HEK293T (cell line): ENCODE measurements around the gene LIPI.

Source experiments
- CTCF ChIA-PET: fragments of 350-600 bp; formaldehyde crosslinking; extraction: SDS; loops from one replicate; lab custom pipeline; 2021; ENCODE audit warnings: antibody characterized with exemption, inconsistent platforms; lab: Yijun Ruan, JAX
- POLR2A ChIA-PET: fragments of 350-600 bp; formaldehyde crosslinking; extraction: SDS; loops from one replicate; lab custom pipeline; 2020; ENCODE audit warnings: antibody characterized with exemption, inconsistent platforms; lab: Yijun Ruan, JAX
- DNase-seq: peaks from one replicate; pipeline ENCODE4 v3.0.0; 2012; ENCODE audit warnings: mixed read lengths; ENCODE audit errors: extremely low spot score
- ARNT ChIP-seq: fragments of 450-650 bp; IDR thresholded peaks from 2 replicates; pipeline ENCODE4 v1.6.1; 2017; ENCODE audit warnings: mild to moderate bottlenecking
- BHLHE40 ChIP-seq: fragments of 450-650 bp; IDR thresholded peaks from 2 replicates; pipeline ENCODE4 v1.6.1; 2016; ENCODE audit warnings: mild to moderate bottlenecking, moderate library complexity, borderline replicate concordance
- CTBP1 ChIP-seq: fragments of 450-650 bp; IDR thresholded peaks from 2 replicates; pipeline ENCODE4 v1.6.1; 2016; ENCODE audit warnings: borderline replicate concordance
- ELF4 ChIP-seq: fragments of 450-650 bp; IDR thresholded peaks from 2 replicates; pipeline ENCODE4 v1.6.1; 2017; ENCODE audit warnings: antibody characterized with exemption
- FOXA1 ChIP-seq: fragments of 450-650 bp; IDR thresholded peaks from 2 replicates; pipeline ENCODE4 v1.6.1; 2016; ENCODE audit warnings: mild to moderate bottlenecking
- FOXK2 ChIP-seq: fragments of 450-650 bp; IDR thresholded peaks from 2 replicates; pipeline ENCODE4 v1.6.1; 2016; ENCODE audit warnings: mild to moderate bottlenecking
- FOXM1 ChIP-seq: fragments of 450-650 bp; IDR thresholded peaks from 2 replicates; pipeline ENCODE4 v1.6.1; 2017; ENCODE audit warnings: mild to moderate bottlenecking, borderline replicate concordance
- HDGF ChIP-seq: fragments of 450-650 bp; IDR thresholded peaks from 2 replicates; pipeline ENCODE4 v1.6.1; 2017; ENCODE audit warnings: antibody characterized with exemption, borderline replicate concordance
- L3MBTL2 ChIP-seq: fragments of 450-650 bp; conservative IDR thresholded peaks from 2 replicates; pipeline ENCODE4 v1.6.1; 2016; ENCODE audit warnings: mild to moderate bottlenecking
- LEF1 ChIP-seq: fragments of 450-650 bp; IDR thresholded peaks from 2 replicates; pipeline ENCODE4 v1.6.1; 2017; ENCODE audit warnings: mild to moderate bottlenecking, borderline replicate concordance
- NFRKB ChIP-seq: fragments of 450-650 bp; IDR thresholded peaks from 2 replicates; pipeline ENCODE4 v1.6.1; 2016; ENCODE audit warnings: mild to moderate bottlenecking, moderate library complexity
- PKNOX1 ChIP-seq: fragments of 450-650 bp; IDR thresholded peaks from 2 replicates; pipeline ENCODE4 v1.6.1; 2016
- SP1 ChIP-seq: fragments of 450-650 bp; IDR thresholded peaks from 2 replicates; pipeline ENCODE4 v1.6.1; 2017
- SUZ12 ChIP-seq: fragments of 450-650 bp; IDR thresholded peaks from 2 replicates; pipeline ENCODE4 v1.6.1; 2016; ENCODE audit warnings: mild to moderate bottlenecking
- TARDBP ChIP-seq: fragments of 450-650 bp; IDR thresholded peaks from 2 replicates; pipeline ENCODE4 v1.6.1; 2016
- ZNF384 ChIP-seq: fragments of 450-650 bp; IDR thresholded peaks from 2 replicates; pipeline ENCODE4 v1.6.1; 2016

LIPI gene

GRCh38 chr21:14244911-14245310, 34.2 kb upstream of the LIPI start:
- TF ChIP-seq FOXA1 (no peak), TARDBP (no peak), NFRKB (no peak), BHLHE40 (no peak), FOXK2 (no peak), LEF1 (no peak), SUZ12 (no peak), CTBP1 (no peak), SP1 (no peak), PKNOX1 (no peak), FOXM1 (no peak), L3MBTL2 (no peak), ELF4 (no peak), ZNF384 (no peak), ARNT (no peak), HDGF (no peak)
- ChIA-PET POLR2A (no interaction called here), CTCF (no interaction called here)
- no peak for DNase-seq

- POLR2A ChIA-PET = no interaction called here
- TF ChIP-seq SP1 (no peak), CTBP1 (no peak), FOXA1 (no peak), ARNT (no peak), L3MBTL2 (no peak), TARDBP (no peak), ELF4 (no peak), FOXM1 (no peak)
- CTCF ChIA-PET = no interaction called here
- no peak for DNase-seq
Observed at GRCh38 chr21:14243874-14244273, 33.1 kb upstream of the LIPI start.

GRCh38 chr21:14243461-14243860, 32.7 kb upstream of the LIPI start:
- POLR2A ChIA-PET = no interaction called here

GRCh38 chr21:14241297-14241696, 30.5 kb upstream of the LIPI start:
- POLR2A ChIA-PET = no interaction called here

More at GRCh38 chr21:14243461-14243860, 32.7 kb upstream of the LIPI start:
- CTCF ChIA-PET = no interaction called here
- TF ChIP-seq FOXM1 = no peak
- DNase-seq = no peak

GRCh38 chr21:14239281-14239680, 28.5 kb upstream of the LIPI start:
- no peak for DNase-seq
- TF ChIP-seq CTBP1 (no peak), BHLHE40 (no peak), LEF1 (no peak), NFRKB (no peak), SUZ12 (no peak)
- ChIA-PET POLR2A (no interaction called here), CTCF (no interaction called here)

More at GRCh38 chr21:14241297-14241696, 30.5 kb upstream of the LIPI start:
- no peak for TF ChIP-seq L3MBTL2
- DNase-seq = no peak
- CTCF ChIA-PET = no interaction called here

- TF ChIP-seq FOXM1 (no peak), PKNOX1 (no peak), HDGF (no peak), SUZ12 (no peak), NFRKB (no peak), L3MBTL2 (no peak), BHLHE40 (no peak), ZNF384 (no peak), SP1 (no peak)
- ChIA-PET CTCF (no interaction called here), POLR2A (no interaction called here)
- DNase-seq = no peak
Observed at GRCh38 chr21:14236180-14236579, 25.4 kb upstream of the LIPI start.

- no peak for TF ChIP-seq PKNOX1
- TF ChIP-seq TARDBP = no peak
- TF ChIP-seq HDGF = no peak
- no peak for TF ChIP-seq ELF4
- no peak for TF ChIP-seq FOXK2
- no peak for TF ChIP-seq BHLHE40
- TF ChIP-seq ZNF384 = no peak
- no peak for TF ChIP-seq CTBP1
- no peak for TF ChIP-seq LEF1
- TF ChIP-seq L3MBTL2 = no peak
- TF ChIP-seq SUZ12 = no peak
- TF ChIP-seq FOXM1 = no peak
- no peak for TF ChIP-seq ARNT
- no peak for TF ChIP-seq NFRKB
- no peak for TF ChIP-seq SP1
- TF ChIP-seq FOXA1 = no peak
- no peak for DNase-seq
- ChIA-PET CTCF (no interaction called here), POLR2A (no interaction called here)
Observed at GRCh38 chr21:14235101-14235500, 24.3 kb upstream of the LIPI start.
